Measurements from ENCODE around the gene PTPN14. TPM values are rescaled to one million over a fixed set of nuclear protein-coding genes. Genes with fewer than 3 reads are reported as not detected.

PTPN14 gene
- total RNA-seq, 1 donor from 2014 or later, result 136 TPM

DNA sequence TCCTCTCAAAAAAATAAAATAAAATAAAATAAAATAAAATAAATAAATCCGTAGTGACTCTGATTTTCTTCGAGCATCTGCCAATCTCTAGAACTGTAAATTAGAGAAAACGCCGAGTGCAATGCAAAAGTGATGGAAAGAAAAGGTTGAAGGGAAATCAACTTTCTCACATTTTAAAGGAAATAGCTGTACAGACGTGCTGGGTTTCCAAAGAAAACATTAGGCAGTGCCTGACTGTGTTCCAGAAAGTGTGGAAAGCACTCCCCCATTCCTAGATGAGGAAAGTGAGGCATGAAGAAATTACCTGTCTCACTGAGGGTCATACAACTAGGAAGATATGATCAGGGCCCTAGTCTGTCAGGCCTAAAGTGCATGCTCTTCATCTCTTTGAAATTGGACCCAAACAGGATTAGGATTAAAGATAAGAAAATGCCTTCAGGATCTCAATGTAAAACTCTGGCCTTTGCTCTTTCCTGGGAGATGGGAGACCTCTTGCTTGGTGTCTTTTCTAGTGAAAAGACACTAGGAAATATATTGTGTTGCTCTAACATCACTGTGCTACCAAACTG lies 1.8 kb upstream of the PTPN14 start:
- Mint-ChIP-seq H3K27me3 (ENCODE audit: low read depth) (no peaks in the 10 kb centered on the region), H3K9me3 (ENCODE audit: low read depth) (no peaks in the 10 kb centered on the region), H3K4me3 (ENCODE audit: unreplicated experiment) (no peak overlapping the region), H3K4me1 (ENCODE audit: low read depth) (peaks cover 52% of the 10 kb centered on the region), H3K27ac (ENCODE audit: unreplicated experiment) (peak overlapping the region; percentile 100), H3K36me3 (ENCODE audit: low read depth) (no peaks in the 10 kb centered on the region)
- TF ChIP-seq, protein P1, sequence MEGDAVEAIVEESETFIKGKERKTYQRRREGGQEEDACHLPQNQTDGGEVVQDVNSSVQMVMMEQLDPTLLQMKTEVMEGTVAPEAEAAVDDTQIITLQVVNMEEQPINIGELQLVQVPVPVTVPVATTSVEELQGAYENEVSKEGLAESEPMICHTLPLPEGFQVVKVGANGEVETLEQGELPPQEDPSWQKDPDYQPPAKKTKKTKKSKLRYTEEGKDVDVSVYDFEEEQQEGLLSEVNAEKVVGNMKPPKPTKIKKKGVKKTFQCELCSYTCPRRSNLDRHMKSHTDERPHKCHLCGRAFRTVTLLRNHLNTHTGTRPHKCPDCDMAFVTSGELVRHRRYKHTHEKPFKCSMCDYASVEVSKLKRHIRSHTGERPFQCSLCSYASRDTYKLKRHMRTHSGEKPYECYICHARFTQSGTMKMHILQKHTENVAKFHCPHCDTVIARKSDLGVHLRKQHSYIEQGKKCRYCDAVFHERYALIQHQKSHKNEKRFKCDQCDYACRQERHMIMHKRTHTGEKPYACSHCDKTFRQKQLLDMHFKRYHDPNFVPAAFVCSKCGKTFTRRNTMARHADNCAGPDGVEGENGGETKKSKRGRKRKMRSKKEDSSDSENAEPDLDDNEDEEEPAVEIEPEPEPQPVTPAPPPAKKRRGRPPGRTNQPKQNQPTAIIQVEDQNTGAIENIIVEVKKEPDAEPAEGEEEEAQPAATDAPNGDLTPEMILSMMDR (IDR thresholded peaks at IDR 0.05), result no peak
- no peak for DNase-seq (ENCODE audit: low spot score)

DNA sequence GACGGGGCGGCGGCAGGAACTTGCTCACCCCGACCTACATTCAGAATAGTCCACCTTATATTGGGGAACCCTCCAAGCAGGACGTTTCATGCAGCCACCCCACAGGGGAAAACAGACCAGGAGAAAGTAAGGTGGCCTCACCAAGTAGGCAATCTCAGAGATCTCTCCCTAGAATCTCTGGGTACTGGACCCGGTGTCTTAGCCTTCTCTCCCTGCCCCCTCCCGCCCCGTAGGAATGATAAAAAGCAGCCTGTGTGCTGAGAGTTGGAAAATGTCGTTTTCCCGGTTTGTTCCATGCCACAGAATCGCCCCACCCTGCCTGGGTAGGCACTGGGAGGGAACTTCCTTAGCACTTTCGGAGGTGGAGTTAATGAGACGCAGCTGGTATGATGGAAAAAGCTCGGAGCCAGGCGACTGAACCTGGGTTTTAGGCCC lies 789 bp upstream of the PTPN14 start:
- TF ChIP-seq, protein P1 (IDR thresholded peaks at IDR 0.05), result peak; percentile 54
- DNase-seq (ENCODE audit: low spot score), result no peak
- H3K27me3 Mint-ChIP-seq (ENCODE audit: low read depth), result no peaks in the 10 kb centered on the region

DNA sequence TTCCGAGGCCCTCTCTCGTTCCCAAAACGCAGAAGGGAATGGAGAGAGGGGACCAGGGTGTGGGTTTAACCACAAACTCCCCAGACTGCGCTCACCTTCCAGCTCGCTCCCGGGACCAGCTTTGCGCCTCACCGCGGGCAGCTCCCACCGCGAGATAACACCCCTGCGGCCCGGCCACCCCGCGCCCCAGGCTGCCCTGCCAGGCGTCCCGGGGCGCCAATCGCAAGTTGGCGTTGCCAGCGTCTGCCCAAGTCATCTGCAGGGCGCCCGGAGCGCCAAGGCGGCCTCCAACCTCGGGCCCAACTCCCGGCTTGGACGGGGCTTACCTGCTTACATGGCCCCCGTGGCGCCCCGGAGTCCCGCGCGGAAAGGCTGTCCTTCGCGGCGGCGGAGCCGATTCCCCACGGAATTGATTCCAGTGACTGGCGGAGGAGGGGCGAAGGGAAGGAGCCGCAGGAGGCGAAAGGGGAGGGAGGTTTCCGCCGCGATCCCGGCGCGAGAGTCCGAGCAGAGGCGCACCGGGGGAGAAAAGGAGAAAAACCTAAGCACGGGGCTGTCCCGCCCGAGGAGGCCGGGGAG lies 456 bp downstream of the PTPN14 start:
- Mint-ChIP-seq H3K27me3 (ENCODE audit: low read depth) (no peaks in the 10 kb centered on the region), H3K27ac (ENCODE audit: unreplicated experiment) (peak overlapping the region; percentile 97), H3K4me3 (ENCODE audit: unreplicated experiment) (peak overlapping the region; percentile 88), H3K9me3 (ENCODE audit: low read depth) (no peaks in the 10 kb centered on the region), H3K36me3 (ENCODE audit: low read depth) (no peaks in the 10 kb centered on the region), H3K4me1 (ENCODE audit: low read depth) (peaks cover 64% of the 10 kb centered on the region)
- DNase-seq (ENCODE audit: low spot score), result peak; percentile 95
- TF ChIP-seq, protein P1 (IDR thresholded peaks at IDR 0.05), result peak; percentile 17

More for the DNA sequence above, 789 bp upstream of the PTPN14 start:
- H3K4me1 Mint-ChIP-seq (ENCODE audit: low read depth), result peaks cover 55% of the 10 kb centered on the region
- H3K36me3 Mint-ChIP-seq (ENCODE audit: low read depth), result no peaks in the 10 kb centered on the region
- peak overlapping the region; percentile 100 for H3K27ac Mint-ChIP-seq (ENCODE audit: unreplicated experiment)
- H3K9me3 Mint-ChIP-seq (ENCODE audit: low read depth), result no peaks in the 10 kb centered on the region
- H3K4me3 Mint-ChIP-seq (ENCODE audit: unreplicated experiment), result peak overlapping the region; percentile 96

DNA sequence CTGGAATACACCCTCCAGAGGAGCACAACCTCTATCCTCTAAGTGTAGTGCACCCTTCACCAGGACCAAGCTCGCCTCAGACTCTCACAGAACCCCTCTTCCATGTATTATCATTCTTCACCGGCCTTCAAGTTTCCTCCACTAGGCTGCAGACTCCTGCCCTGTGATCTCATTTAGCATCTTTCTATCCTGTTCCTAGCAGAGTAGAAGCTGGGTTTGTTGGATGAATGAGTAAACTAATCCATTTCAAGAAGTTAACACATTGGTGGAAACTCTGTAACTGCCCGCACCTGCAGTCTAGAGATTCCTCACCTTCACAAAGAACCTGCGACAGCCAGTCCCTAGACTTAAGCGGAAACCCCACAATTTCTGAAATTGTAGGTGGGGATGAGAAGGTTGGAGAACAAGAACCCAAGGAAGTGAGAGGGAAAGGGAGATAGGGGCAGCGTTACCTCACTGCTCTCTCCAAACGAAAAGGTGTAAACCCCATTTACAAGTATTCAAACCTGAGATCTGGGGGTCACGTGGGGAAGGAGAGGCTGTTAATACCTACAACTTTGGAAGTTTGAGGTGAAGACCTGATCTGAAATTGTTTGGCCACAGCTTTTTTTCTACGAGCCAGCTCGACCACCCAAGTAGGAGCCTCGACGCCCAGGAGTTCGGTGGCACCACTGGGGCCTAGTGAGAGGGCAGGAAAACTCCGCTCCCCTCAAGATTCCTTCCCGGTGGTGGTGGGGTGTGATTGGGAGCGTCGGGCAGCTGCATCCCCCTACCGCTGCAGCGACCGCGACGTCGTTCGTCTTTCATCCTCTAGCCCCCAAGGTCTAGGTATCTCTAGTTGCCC lies 1.2 kb downstream of the PTPN14 start:
- H3K27ac Mint-ChIP-seq (ENCODE audit: unreplicated experiment), result peak overlapping the region; percentile 97
- no peaks in the 10 kb centered on the region for H3K27me3 Mint-ChIP-seq (ENCODE audit: low read depth)
- TF ChIP-seq, protein P1 (IDR thresholded peaks at IDR 0.05), result peak; percentile 73
- H3K4me1 Mint-ChIP-seq (ENCODE audit: low read depth), result peaks cover 71% of the 10 kb centered on the region
- H3K9me3 Mint-ChIP-seq (ENCODE audit: low read depth), result no peaks in the 10 kb centered on the region
- H3K36me3 Mint-ChIP-seq (ENCODE audit: low read depth), result no peaks in the 10 kb centered on the region
- H3K4me3 Mint-ChIP-seq (ENCODE audit: unreplicated experiment), result peak overlapping the region; percentile 88
- DNase-seq (ENCODE audit: low spot score), result no peak

DNA sequence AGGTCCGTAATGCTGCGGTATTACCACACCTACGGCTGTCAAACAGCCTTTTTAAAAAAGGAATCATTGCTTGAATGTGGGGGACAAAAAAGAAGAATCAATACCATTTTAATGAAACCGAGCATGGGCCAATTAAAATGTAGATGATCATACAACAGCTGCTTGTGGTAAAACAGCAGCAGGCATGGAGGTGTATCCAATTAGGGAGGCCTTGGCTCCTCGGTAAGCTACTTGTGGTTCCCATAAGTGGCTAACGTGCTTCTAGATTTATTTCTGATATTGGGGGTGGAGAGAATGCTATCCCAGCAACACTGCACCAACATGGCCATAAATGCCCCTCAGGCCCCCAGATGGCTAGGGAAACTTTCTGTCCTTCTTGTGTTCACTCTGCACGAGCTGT lies 1.8 kb downstream of the PTPN14 start:
- no peaks in the 10 kb centered on the region for H3K27me3 Mint-ChIP-seq (ENCODE audit: low read depth)
- TF ChIP-seq, protein P1 (IDR thresholded peaks at IDR 0.05), result no peak
- peak overlapping the region; percentile 88 for H3K4me3 Mint-ChIP-seq (ENCODE audit: unreplicated experiment)
- H3K36me3 Mint-ChIP-seq (ENCODE audit: low read depth), result no peaks in the 10 kb centered on the region
- peak overlapping the region; percentile 97 for H3K27ac Mint-ChIP-seq (ENCODE audit: unreplicated experiment)
- no peak for DNase-seq (ENCODE audit: low spot score)
- H3K9me3 Mint-ChIP-seq (ENCODE audit: low read depth), result no peaks in the 10 kb centered on the region
- peaks cover 77% of the 10 kb centered on the region for H3K4me1 Mint-ChIP-seq (ENCODE audit: low read depth)
